GM18526 (cell line): ENCODE data around the gene GSS.

Experiments
- POLR2A ChIP-seq: IDR thresholded peaks from 3 replicates; pipeline ENCODE4 v1.6.1; 2011; ENCODE audit not compliant: insufficient read length; ENCODE audit errors: extremely low read depth

GSS gene

DNA sequence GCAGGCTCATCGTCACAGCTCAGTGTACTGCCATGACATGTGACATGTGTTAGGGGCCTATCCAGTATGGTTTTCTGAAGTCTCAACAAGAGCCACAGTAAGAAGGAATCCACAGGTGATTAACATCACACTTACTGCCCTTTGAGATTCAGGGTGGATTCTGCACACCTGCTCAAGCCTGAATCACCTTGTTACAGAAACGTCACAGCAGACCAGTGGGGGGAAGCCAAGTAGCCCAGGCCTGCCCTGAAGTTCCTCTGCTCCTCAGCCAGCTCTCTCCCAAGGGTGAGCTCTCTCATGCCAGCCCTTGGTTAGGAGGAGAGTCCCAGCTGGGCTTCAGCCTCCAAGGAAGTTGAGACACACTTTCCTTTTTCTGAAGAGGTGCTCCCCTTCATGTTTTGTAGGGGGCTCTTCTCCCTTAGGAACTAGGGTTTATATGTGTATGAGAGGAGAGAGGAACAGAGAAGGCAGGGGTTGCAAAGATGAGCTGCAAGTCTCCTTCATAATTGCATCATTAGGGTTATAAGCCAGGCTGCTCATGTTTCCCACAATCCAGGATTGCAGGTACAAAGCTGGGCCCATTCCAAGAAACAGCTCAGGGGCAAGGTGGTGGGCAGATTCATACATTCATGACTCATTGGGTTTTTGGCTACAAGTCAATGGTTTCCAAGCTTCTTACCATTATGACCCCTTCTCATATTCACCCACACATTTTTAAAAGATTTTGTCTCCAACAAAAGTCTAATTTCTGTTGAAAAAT is 11.6 kb downstream of the GSS start:
- no peak for TF ChIP-seq POLR2A

DNA sequence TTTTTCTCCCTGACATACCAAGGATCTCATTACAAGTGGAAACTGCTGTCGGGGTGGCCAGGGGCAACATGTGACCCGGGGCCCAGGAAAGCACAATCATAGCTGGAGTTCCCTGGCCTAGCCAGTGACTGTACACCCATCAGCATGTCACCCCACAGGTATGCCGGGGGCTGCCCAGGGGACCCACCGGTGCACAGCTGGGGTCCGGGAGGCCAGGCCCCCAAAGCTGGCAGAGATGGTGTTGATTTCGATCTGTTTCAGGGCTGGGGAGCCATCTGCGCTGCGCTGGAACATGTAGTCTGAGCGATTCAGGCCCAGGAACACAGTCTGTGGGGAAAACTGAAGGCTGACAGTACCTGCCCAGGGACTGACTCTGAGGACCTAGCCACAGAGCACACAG is 13.3 kb downstream of the GSS start:
- no peak for TF ChIP-seq POLR2A

DNA sequence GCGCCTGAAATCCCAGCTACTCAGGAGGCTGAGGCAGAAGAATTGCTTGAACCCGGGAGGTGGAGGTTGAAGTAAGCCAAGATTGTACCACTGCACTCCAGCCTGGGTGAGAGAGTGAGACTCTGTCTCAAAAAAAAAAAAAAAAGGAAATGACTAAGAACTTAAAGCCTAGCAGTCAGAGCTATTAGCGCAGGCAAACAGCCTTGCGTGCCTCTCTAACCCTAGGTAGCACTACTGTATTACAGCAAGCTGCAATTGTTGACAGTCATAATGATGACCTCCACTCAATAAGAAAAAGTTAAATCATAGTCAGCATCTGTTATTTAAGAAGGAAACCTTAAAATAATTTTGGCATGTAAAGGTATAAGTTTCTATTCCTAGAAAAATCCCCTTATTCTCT is 14.4 kb downstream of the GSS start:
- TF ChIP-seq POLR2A: no peak

DNA sequence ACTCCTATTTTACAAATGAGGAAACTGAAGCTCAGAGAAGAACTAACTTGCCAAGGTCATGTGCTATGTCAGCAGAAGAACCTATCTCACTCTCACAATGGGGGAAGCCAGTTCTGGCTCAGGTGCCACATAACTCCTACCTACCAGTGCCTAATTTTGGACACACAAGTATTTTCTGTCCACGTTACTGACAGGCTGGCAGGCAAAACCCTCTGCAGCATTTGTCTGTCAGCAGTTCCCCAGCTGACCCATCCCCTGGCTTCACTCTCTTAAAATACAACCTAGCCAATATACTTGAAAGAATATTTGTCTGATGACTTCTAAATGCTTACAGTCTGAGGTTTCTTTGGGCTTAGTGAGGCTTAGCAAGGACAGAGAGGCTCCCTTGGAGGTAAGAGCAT is 15.5 kb downstream of the GSS start:
- no peak for TF ChIP-seq POLR2A

DNA sequence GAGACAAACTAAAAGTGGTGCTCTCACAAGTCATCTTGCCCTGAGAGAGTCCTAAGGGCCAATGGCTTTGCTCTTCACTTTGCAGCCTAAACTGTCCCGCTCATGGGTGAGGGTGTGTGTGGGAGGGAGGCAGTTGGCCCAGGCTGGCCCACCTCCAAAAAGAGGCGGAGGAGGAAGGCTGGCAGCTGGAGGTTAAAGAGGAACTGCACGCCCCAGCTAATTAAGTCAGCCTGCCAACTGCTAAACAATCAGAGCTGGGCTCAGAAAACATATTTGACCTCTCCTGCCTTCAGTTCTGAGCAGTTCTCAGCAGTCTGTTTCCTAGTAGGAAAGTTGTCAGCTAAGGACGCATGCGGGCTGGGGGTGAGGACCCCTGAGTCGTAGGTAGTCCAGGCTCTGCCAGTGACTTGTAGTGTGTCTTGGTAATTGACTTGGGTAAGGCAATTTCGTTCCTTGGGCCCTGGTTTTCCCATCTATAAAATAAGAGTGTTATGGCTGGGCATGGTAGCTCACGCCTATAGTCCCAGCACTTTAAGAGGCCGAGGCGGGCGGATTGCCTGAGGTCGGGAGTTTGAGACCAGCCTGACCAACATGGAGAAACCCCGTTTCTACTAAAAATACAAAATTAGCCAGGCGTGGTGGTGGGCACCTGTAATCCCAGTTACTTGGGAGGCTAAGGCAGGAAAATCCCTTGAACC is 17.0 kb downstream of the GSS start:
- TF ChIP-seq POLR2A: no peak

DNA sequence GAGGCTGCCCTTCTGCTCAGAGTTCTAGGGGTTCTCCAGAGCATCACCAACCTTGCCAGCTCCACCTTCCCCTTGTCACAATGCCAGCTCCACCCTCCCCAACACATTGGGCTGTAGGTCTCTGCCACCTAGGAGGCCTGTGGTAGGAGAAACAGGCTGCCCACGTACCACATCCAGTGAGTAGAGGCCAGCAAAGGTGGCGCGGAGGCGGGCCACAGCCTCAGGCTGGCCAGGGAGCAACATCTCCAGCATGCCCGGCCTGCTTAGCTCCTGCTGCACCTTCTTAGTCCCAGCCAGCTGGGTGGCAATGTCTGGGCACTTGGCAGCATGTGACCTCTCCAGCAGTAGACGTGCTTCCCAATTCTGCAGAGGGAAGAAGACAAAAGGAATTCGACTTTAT is 23.8 kb downstream of the GSS start:
- no peak for TF ChIP-seq POLR2A

DNA sequence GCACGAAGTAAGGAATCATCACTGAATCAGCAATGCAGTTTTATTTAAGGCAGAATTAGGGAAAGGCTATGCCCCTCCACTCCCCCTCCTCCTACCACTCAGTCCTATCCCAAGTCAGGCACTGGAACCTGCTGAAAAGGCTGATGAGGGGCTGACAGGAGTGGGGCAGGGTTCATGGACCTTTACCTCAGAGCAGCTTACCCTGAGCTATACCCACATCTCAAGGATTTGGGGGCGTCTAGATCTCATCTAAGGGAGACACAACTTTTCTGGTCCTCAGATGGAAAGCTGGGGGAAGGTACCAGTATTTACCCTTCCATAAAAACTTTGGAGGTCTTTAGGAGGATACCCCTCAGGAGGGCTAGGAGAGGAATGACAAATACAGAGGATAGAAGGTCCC is 27.2 kb downstream of the GSS start:
- no peak for TF ChIP-seq POLR2A

DNA sequence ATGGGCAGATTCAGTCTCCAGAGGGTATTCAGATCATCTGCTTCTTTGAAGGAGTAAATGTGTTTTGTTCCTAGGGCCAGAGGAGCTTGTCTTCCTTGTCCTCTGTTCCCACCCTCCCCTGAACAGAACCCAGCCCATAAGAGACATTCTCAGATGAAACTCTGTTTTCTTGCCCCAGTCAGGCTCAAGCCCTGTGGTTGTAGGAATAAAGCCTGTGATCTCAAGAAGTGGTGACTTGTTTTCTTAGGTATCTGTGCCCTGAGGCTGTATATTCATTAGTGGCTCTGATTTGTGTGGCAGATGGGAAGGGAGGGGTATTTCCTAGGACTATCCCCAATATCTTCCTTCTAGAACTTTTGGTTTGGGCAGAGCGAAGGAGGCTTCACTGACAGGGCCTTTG is 27.9 kb downstream of the GSS start:
- TF ChIP-seq POLR2A: no peak

DNA sequence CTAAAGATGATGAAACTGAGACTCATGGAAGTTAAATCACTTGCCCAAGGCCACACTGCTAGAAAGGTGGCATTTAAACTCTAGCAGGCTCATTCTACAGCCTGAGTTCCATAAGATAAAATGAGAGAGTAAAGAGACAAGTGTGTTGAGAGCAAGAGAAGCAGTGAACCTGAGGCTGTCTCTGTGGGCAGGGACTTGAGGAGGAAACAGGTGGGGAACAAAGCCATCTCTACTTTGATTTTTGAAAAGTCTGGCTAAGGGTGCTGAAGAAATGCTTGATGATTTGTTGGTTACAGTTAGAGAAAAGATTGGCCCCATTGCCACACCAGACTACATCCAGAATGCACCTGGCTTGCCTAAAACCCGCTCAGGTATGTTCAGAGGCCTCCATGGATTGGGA is 29.0 kb downstream of the GSS start:
- no peak for TF ChIP-seq POLR2A

DNA sequence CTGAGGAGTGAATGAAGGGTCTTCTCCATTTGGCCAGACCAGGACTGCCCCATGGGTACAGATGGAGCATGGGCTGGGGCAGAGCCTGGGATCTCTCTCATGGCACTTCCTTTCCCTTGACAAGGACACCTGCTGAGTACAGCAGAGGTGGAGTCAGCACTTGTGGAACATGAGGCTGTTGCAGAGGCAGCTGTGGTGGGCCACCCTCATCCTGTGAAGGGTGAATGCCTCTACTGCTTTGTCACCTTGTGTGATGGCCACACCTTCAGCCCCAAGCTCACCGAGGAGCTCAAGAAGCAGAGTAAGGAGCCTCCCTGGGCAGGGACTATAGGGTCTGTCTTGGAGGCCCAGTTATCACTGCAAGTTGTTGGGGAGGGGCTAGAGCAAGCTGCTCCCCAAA is 29.6 kb downstream of the GSS start:
- no peak for TF ChIP-seq POLR2A

DNA sequence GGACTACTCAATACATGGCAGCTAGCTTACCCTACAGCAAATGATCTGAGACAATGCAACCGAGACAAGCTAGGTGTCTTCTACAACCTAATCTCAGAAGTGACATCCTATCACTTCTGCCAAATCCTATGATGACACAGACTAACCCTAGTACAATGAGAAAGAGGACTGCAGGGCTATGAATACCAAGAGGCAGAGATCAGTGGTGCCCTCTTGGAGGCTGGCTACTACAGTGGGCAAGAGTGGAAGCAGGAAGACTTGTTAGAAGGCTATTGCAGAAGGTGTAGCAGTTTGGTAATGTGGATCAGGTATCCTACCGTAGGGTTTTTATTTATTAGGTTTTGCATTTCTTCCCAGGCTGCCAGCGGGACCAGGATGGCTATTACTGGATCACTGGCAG is 30.3 kb downstream of the GSS start:
- no peak for TF ChIP-seq POLR2A

DNA sequence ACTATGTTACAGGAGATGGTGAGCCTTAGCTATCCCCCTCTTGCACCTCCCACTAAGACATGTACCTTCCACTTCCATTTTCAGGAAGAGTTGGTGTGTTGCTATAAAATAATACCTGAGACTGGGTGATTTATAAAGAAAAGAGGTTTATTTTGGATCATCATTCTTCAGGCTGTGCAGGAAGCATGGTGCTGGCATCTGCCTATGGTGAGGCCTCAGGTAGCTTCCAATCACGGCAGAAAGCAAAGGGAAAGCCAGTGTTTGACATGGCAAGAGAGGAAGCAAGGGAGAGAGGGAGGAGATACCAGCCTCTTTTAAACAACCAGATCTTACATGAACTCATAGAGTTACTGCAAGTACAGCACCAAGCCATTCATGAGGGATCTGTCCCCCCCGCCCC is 32.2 kb downstream of the GSS start:
- TF ChIP-seq POLR2A: no peak

DNA sequence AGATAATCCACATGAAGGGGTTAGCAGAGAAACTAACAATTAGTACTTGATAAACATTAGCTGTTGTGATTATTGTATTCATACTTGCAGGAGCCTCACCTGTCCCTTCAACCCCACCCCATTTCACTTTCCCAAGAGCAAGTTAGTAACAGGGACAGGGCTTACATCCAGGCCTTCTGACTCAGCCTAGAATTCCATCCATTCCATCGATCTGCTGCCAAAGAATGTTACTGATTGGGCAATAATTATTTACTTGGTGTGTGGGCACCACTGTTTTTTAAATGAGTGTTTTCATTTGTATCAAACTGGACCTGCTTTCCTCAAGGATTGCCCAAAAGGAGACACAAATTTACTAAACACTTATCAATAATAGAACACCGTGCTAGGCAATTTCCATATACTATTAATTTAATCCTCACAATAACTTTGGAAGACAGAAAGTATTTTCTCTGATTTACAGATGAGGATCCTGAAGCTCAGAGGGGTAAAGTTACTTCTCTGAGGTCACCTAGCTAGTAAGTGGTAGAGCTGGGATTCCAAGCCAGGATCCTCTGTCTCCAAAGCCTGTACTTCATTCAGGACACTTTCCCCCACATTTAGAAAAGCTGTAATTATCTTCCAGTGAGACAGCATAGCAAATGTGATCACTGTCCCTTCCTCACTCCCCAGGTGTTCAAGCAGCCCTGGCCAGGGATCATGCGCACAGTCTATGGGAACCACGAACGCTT is 32.8 kb downstream of the GSS start:
- no peak for TF ChIP-seq POLR2A

DNA sequence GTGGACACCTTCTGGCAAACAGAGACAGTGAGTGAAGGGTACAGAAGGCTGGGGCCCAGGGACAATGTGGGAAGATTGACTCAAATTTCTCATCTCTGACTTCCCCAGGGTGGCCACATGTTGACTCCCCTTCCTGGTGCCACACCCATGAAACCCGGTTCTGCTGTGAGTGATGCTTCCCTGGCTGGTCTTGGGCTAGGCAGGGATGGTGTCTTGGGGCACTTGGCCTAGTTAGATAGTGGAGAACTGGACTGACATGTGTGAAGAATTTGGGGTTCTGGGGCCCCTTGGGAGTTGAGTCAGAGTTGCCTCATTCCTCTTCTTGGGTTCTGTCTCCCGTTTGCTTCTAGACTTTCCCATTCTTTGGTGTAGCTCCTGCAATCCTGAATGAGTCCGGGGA is 34.2 kb downstream of the GSS start:
- TF ChIP-seq POLR2A: no peak

DNA sequence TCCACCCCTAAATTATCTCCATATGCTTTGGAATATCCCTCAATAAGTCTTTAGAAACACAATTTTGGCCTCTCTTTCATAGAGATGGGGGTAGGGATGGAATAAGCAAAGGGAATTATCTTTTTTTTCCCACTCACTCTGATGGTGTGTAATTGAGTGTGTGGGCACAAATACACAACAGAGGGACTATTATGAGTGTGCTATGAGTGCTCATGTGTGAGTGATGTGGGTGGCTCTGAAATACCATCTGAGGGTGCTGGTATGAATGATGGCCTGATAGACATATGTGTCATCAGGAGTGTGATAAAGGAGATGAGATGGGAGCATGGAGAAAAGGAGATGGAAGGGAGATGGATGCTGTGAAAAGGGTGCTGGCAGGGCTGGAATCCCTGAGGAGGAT is 35.6 kb downstream of the GSS start:
- no peak for TF ChIP-seq POLR2A

DNA sequence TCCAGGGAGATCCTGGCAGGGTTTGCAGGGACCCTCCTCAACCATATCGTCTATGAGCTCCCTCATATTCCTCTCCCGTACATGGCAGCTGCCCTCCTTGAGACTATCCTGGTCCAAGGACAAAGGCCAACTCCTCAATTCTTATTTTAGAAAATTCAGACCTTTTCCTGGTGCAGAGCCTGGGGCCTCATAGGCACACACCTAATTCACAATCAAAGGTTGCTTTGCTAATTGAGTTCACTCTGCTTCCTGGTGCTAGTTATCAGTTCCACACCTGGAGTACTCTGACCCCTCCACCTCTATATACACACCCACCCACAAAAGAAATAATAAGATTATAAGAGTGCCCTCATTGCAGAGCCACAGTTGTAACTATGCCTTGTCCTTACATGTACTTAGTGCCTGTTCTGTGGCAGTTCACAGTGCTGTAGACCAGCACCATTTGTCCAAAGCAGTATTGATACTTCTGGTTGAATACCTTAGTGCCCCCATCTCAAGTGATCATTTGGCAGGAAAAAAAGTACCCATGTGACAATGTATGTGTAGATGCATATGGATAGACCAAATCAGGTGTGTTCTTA is 38.7 kb downstream of the GSS start:
- no peak for TF ChIP-seq POLR2A

DNA sequence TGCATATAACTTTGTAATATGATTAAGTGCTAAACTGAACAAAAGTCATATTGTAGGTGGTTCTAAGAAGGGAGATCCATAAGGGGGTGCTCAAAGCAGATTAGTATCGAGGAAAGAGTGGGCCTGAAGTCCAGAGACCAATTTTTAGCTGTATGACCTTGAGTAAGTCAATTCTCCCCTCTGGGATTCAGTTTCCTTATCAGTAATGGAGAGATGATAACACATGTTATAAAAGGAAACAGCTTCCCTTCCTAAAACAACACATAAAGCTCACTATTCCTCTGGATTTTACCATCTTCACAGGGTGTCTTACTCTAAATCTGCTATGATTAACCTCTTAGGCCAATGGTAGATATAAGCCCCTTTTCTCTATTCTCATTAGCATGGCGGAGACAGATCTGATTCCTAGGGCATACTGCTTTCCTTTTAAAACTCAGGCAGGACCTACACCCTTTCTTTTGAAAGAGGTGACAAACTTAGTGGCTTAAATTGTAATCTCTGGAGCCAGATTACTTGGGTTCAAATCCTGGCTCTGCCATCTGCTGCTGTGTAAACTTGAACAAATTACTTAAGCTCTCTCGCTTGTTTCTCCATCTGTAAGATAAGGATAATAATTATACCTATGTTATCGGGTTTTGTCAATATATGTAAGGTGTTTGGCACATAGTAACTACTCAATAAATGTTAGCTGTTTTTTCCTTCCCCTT is 39.7 kb downstream of the GSS start:
- no peak for TF ChIP-seq POLR2A
